Osteoblast (primary cell): ENCODE measurements around the gene SLC35F1. TPM values are rescaled to one million over a fixed set of nuclear protein-coding genes. Genes with fewer than 3 reads are reported as not detected.

Experiments
- DNase-seq: peaks from one replicate; pipeline ENCODE4 v3.0.0; 2011; ENCODE audit warnings: low spot score, mixed read lengths; ENCODE audit not compliant: insufficient read length; ENCODE audit errors: missing footprints
- H2AFZ ChIP-seq: 2 replicates; pipeline ENCODE4 v1.6.0; 2011; ENCODE audit warnings: mild to moderate bottlenecking, low read length
- H3K27ac ChIP-seq: 2 replicates; pipeline ENCODE4 v1.5.1; 2011; ENCODE audit warnings: mild to moderate bottlenecking, low read depth, low read length, moderate library complexity
- H3K27me3 ChIP-seq: 2 replicates; pipeline ENCODE4 v1.6.0; 2012; ENCODE audit warnings: mild to moderate bottlenecking, control low read depth, inconsistent platforms, low read length, moderate library complexity; ENCODE audit not compliant: insufficient read depth
- H3K36me3 ChIP-seq: 2 replicates; pipeline ENCODE4 v1.5.1; 2011; ENCODE audit warnings: mild to moderate bottlenecking, low read length, control low read depth, moderate library complexity; ENCODE audit not compliant: insufficient read depth
- H3K4me1 ChIP-seq: 2 replicates; pipeline ENCODE4 v1.5.1; 2011; ENCODE audit warnings: mild to moderate bottlenecking, low read length, control low read depth, moderate library complexity; ENCODE audit not compliant: insufficient read depth
- H3K4me2 ChIP-seq: 2 replicates; pipeline ENCODE4 v1.6.0; 2011; ENCODE audit warnings: mild to moderate bottlenecking, low read length; ENCODE audit not compliant: insufficient read depth
- H3K4me3 ChIP-seq: fragments of 200-600 bp; sonication (generic); 3 replicates; pipeline ENCODE4 v1.5.1; 2012; ENCODE audit warnings: mild to moderate bottlenecking, low read length, inconsistent platforms; ENCODE audit not compliant: insufficient read depth
- H3K79me2 ChIP-seq: 2 replicates; pipeline ENCODE4 v1.6.0; 2012; ENCODE audit warnings: mild to moderate bottlenecking, low read length, control low read depth, inconsistent platforms; ENCODE audit not compliant: insufficient read depth
- H3K9me3 ChIP-seq: 2 replicates; pipeline ENCODE4 v1.5.1; 2011; ENCODE audit warnings: low read depth, low read length, control low read depth
- H4K20me1 ChIP-seq: 2 replicates; pipeline ENCODE4 v1.6.0; 2012; ENCODE audit warnings: mild to moderate bottlenecking, low read length, control low read depth; ENCODE audit not compliant: insufficient read depth
- CTCF ChIP-seq: IDR thresholded peaks from 2 replicates; pipeline ENCODE4 v1.5.1; 2011; ENCODE audit warnings: mild to moderate bottlenecking, low read depth, low read length, moderate library complexity; ENCODE audit errors: extremely low read depth
- total RNA-seq: library from RNA; depleted of rRNA; stranded (reverse); fragments of >200 nt; gene quantifications from 2 replicates; pipeline ENCODE4 v1.2.3, GENCODE V29; 2012

SLC35F1 gene
- total RNA-seq, 1 donor, result under 0.01 TPM

GRCh38 chr6:117924690-117925089, 17.6 kb downstream of the SLC35F1 start:
- Histone ChIP-seq H3K27me3 (no peaks in the 10 kb centered on the region), H2AFZ (no peak overlapping the region), H3K36me3 (no peaks in the 10 kb centered on the region), H3K4me2 (no peak overlapping the region), H3K4me1 (no peaks in the 10 kb centered on the region), H3K9me3 (no peaks in the 10 kb centered on the region), H3K27ac (no peak overlapping the region), H4K20me1 (no peaks in the 10 kb centered on the region), H3K79me2 (no peaks in the 10 kb centered on the region), H3K4me3 (no peak overlapping the region)
- DNase-seq, result no peak
- TF ChIP-seq CTCF, result no peak

GRCh38 chr6:117927866-117928265, 20.8 kb downstream of the SLC35F1 start:
- Histone ChIP-seq H3K27ac (no peak overlapping the region), H3K4me1 (no peaks in the 10 kb centered on the region), H3K36me3 (no peaks in the 10 kb centered on the region), H3K79me2 (no peaks in the 10 kb centered on the region), H3K4me3 (no peak overlapping the region), H3K9me3 (no peaks in the 10 kb centered on the region), H2AFZ (no peak overlapping the region), H4K20me1 (no peaks in the 10 kb centered on the region), H3K4me2 (no peak overlapping the region), H3K27me3 (no peaks in the 10 kb centered on the region)
- TF ChIP-seq CTCF, result no peak
- DNase-seq, result no peak

- TF ChIP-seq CTCF, result no peak
- no peak overlapping the region for H2AFZ ChIP-seq
Observed at GRCh38 chr6:117928833-117929232, 21.8 kb downstream of the SLC35F1 start.

GRCh38 chr6:117929501-117929900, 22.4 kb downstream of the SLC35F1 start:
- Histone ChIP-seq H3K79me2 (no peaks in the 10 kb centered on the region), H3K27me3 (no peaks in the 10 kb centered on the region)

More at GRCh38 chr6:117928833-117929232, 21.8 kb downstream of the SLC35F1 start:
- Histone ChIP-seq H3K36me3 (no peaks in the 10 kb centered on the region), H3K4me2 (no peak overlapping the region), H3K79me2 (no peaks in the 10 kb centered on the region), H3K27me3 (no peaks in the 10 kb centered on the region), H3K27ac (no peak overlapping the region), H4K20me1 (no peaks in the 10 kb centered on the region), H3K9me3 (no peaks in the 10 kb centered on the region), H3K4me3 (no peak overlapping the region), H3K4me1 (no peaks in the 10 kb centered on the region)
- no peak for DNase-seq

More at GRCh38 chr6:117929501-117929900, 22.4 kb downstream of the SLC35F1 start:
- Histone ChIP-seq H4K20me1 (no peaks in the 10 kb centered on the region), H3K4me2 (no peak overlapping the region), H3K36me3 (no peaks in the 10 kb centered on the region), H3K9me3 (no peaks in the 10 kb centered on the region), H3K4me3 (no peak overlapping the region), H3K4me1 (no peaks in the 10 kb centered on the region), H2AFZ (no peak overlapping the region), H3K27ac (no peak overlapping the region)
- no peak for DNase-seq
- no peak for TF ChIP-seq CTCF
